Esophagus mucosa (tissue), 1 donor: ENCODE measurements around the gene RAG1. TPM values are rescaled to one million over a fixed set of nuclear protein-coding genes. Genes with fewer than 3 reads are reported as not detected.

Source experiments
- ATAC-seq: fragments of 200-7000 bp; cut with Tn5 transposase; one replicate; pipeline ENCODE4 v1.9.1; 2020
- total RNA-seq: library from RNA; stranded (reverse); gene quantifications from one replicate; pipeline ENCODE4 v1.2.4, GENCODE V29; 2023
- donor health status: DM: yes; HTN: yes; CAD: no.

The RAG1 gene
- total RNA-seq, 1 donor from 2014 or later: 0.12 TPM

- no peak for ATAC-seq
Observed at GRCh38 chr11:36591433-36591832, 23.6 kb downstream of the RAG1 start.

- peak; percentile 98 for ATAC-seq
Observed at GRCh38 chr11:36594316-36594989, 26.6 kb downstream of the RAG1 start, which contains the start of gene IFTAP. IFTAP (plus strand) TSS chr11:36594502; CDS start chr11:36610104, 15,602 bp downstream.

- no peak for ATAC-seq
Observed at GRCh38 chr11:36596880-36597279, 29.1 kb downstream of the RAG1 start.

DNA sequence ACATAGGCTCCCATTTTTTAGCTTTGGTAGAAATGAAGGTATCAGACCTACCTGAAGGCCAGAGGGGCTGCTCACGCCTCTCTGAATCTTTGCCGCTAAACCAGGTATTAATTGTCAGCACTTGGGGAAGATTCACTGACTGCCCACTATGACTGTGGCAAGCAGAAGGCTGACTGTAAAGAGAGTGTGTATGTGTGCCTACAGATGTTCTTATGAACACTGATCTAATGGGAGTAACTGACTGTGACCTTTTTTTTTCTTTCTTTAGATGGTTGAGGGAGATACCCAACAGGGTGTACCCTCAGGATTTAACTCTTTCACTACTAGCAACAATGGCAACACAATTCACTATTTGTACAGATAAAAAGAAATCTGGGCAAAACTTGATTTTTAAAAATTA lies 30.2 kb downstream of the RAG1 start, which contains the start of gene RAG2:
RAG2 (minus strand) TSS at position 186 of the 400 bp plus-strand sequence. CDS start 4,068 bp downstream, outside the sequence.
- ATAC-seq: no peak

DNA sequence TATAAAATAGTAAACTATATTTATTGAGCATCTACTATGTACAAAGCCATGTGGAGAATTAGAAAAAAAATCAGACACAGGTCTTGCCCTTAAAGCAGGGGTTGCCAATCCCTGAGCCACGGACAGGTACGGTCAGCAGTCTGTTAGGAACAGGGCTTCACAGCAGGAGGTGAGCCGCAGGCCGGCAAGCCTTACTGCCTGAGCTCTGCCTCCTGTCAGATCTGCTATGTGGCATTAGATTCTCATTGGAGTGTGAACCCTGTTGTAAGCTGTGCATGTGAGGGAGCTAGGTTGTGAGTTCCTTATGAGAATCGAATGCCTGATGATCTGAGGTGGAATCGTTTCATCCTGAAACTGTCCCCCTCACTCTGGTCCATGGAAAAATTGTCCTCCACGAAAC lies 32.4 kb downstream of the RAG1 start:
- ATAC-seq: no peak

GRCh38 chr11:36601155-36601554 lies 33.3 kb downstream of the RAG1 start:
- no peak for ATAC-seq

- ATAC-seq: no peak
Observed at GRCh38 chr11:36602135-36602534, 34.3 kb downstream of the RAG1 start.

DNA sequence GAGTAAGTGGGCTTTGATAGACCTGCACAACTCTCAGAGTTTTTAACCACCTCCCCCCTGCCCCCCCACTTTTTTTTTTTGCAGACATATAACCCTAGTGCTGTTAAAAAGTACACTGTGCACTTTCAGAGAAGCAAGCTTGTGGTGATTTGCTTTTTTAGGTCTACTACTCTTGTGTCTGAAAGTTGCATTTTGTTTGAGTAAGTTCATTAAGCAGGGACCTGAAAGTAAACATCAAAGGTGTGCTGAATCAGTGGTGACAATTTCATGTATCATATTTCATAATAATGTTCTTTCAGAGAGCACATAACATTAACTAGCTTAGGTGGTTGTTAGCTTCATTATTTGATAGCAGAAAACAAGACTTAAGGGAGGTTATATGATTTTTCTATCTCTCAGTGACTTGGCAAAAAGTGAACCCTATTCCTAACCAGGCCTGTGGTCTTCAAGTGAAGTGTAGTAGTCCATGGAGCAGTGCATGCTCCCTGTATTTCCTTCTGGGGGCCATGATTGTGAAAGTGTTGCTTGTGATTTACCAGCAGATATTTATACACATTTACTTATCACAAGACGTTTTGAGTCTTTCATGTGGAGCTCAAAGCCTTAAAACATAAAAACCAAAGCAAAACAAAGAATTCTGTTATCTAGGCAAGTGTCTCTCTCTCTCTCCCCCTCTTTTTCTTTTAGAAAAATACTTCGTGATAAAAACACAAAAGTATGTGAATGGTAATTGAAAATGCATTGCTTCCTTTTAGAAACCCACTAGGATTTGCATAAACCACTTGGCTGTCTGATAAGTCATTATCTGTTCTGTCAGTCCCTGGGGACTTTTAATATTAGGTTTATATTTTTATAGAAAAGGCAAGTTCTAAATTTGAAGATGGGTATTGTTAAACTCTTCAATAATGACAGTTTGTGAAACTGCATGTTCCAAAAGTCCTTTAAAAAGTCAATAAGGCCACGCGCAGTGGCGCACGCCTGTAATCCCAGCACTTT lies 37.7 kb downstream of the RAG1 start:
- no peak for ATAC-seq

DNA sequence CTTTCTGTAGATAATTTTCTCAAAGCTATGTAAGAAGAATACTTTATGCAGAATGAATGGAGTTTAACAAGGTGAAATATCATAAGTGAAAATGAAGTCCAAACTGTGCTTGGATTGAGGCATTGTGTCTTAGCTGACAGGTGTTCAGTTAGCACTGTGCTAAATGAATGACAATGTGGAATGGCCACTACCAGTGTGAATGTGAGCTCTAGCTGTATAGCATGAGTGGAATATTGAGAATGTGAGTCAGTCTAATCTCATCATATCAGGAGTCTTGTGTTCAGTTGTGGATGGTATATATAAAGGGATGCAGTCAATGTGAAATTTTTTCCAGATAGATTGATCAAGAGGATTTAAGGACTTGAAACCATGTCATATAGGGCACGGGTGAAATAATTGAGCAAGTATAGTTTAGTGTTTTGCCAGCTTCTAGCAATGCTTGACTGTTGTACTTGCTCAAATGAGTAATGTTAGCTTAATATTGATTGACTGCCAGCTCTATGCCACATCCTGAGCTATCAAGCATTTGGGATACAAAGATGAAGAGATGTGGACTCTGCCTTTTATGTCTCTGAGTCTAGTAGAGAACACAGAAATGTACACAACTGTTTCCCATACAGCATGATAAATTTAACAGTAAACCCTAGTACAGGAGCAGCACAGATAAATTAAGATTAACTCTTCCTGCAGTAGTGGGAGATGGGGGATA lies 40.8 kb downstream of the RAG1 start:
- ATAC-seq: no peak

GRCh38 chr11:36609383-36609782 lies 41.6 kb downstream of the RAG1 start:
- ATAC-seq: no peak

DNA sequence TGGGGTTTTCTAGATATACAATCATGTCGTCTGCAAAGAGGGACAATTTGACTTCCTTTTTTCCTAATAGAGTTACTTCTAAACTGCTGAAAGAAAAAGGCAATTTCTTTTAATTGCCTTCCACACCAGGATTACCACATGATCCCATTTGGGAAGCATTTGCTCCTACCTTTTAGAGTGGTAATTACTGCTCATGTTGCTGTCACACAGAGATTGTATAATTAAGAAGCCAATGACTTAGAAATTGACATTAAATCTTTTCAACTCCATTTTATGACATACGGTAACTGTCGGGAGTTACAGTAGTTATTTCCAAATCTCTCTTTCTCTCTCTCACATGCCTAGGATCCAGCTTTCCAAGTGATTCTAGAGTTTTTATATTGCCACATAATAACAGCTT lies 48.0 kb downstream of the RAG1 start:
- no peak for ATAC-seq

DNA sequence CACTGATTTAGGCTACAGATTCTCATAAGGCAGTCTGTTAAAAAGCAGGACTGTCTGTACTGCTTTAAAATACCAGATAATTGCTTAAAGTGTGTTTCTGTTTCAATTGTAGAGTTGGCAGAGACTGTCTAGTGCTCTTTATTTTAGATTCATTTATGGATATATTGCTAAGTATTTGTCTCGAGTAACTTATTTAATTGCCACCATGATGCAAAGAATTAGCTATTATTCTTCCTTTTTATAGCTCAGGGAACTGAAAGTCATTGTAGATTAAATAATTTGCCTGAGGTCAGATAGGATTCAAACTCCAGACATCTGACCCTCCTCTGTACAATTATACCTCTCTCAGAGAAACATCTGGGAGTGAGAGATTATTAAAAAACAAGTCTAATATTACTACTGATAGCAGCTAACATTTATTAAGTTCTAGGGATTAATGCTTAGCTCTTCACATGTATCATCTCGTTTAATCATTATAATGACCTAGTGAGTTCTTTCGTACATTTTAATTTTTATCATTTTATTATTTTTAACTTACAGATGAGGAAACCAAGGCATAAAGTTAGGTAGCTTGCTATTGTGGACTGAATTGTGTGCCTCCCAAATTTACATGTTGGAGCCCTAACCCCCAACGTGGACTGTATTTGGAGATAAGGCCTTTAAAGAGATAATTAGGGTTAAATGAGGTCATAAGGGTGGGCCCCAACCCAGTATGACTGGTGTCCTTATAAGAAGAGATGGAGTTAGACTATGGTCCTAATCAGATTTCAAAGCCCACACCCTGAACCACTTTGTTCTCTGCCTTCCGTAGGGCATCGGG lies 49.9 kb downstream of the RAG1 start:
- no peak for ATAC-seq

DNA sequence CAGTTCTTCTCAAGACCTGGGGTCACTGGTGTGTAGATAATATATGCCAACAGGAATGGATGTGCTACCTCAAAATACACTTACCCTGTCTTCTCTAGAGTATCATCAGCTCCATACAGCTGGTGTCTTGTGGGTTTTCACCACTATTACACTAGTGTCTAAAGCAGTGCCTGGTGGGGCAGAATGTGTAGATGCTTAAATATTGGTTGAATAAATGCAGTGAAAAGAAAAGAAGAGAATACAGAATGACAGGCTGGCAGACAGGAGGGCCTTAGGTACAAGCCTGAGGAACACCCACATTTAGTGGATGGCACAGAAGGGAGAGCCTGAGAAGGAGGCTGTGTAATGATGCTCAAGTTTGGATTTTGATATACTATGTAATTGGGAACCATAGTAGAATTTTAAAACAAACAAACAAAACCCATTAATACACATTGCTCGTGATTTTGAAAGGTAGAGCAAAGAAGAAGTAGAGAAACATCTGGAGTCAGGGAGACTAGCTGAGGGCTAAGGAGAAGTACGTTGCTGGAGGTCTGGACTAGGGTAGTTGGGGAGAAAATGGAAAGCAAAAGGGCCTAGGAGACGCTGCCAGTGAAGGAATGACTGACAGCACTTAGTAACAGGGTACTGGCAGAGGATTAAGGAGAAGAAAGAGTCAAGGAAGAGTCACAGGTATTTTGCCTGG lies 50.7 kb downstream of the RAG1 start:
- no peak for ATAC-seq

DNA sequence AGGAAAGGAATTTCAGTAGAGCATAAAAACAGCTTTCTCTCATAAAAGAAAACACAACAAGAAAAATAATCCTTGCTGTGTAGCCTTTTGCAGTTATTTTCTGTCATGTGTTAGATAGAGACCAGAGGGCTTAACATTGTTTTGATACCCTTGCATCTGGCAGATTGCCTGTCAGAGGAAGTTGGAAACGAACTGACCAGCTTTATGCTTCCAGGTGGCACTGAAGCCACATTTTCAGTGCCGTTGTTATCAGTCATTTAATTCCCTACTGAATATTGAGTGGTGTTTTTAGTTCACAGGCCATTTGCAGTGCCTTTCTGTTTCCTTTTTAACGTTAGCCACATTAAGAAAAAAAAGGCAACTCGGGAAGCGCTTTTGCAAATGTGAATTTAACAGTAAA lies 51.7 kb downstream of the RAG1 start:
- no peak for ATAC-seq

- ATAC-seq: no peak
Observed at GRCh38 chr11:36620246-36620645, 52.4 kb downstream of the RAG1 start.

DNA sequence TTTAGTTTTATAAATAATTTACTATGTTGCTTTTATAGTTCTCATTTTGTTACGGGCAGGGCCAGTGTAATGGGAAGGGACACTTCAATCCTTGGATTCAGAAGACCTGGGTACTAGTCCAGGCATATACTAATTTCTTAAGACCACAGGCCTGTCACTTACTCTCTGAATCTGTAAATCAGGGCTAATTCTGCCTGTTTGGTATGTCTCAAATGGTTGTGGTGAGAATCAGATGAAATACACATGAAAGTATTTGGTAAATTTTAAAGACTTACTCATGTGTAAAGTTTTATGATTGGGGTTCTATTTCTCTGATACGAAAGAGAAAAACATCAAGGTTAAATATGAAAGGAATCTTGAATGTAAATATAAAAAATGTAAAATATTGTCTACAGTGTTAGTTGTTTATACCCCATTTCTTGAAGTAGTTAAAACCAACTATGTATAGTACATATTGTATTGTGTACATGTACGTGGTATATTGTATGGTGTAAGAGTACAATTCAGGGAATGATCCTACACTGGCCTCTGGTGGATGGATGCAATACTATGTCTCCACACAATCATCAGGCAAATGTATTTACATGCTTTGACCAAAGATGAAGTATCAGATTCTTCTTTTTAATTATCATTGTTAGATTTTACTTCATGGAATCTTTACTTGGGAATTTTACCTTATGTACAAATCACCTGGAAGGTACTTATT lies 54.8 kb downstream of the RAG1 start:
- ATAC-seq: no peak

DNA sequence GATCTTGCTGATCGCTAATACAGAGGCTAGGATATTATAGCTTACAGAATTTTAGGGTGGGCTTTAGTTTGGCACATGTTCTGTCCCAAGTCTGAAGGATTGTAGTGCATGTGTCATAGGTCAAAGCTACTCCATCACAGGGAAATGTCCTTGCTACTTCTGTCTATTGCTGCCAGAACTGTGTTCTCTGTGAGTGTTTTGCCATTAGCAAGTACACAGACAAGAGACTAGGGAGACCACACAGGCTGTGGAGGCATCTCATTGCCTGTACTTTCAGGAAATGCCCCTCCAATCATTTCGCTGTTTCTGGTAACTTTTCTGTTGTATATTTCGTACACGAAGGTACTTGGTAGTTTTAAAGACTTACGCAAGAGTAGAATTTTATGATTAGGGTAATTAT lies 55.7 kb downstream of the RAG1 start:
- no peak for ATAC-seq

DNA sequence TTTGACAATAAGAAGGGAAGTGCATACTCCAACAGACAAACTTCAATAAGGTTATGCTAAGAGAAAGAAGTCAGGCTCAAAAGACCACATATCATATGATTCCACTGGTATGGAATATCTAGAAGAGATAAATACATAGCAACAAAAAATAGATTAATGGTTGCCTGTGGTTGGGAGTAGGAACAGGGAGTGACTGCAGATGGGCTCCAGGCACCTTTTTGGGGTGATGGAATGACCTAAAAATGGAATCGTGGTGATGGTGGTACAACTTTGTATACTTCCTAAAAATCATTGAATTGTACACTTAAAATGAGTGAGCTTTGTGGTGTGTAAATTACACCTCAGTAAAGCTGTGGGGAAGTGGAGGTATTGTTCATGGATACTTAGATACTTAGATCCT lies 59.2 kb downstream of the RAG1 start:
- ATAC-seq: no peak

DNA sequence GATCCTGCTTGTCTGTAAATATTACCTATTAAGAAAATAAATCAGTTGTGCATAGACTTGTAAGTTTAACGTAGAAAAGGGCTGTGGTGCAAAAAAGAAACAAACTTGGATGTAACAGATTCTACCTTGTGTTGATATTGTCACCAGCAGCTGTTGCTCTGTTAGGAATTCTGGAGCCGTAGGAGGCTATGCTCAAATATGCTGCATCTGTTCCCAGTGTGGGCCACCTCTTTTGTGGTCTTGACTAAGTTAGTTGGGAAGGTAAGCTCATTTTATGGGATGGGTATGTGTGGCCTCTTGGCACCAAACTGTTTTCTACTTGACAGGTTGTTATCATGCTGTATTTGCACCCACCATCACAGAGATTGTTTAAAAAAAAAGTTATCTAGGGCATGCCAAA lies 59.7 kb downstream of the RAG1 start:
- ATAC-seq: no peak

- ATAC-seq: no peak
Observed at GRCh38 chr11:36628141-36628540, 60.3 kb downstream of the RAG1 start.

DNA sequence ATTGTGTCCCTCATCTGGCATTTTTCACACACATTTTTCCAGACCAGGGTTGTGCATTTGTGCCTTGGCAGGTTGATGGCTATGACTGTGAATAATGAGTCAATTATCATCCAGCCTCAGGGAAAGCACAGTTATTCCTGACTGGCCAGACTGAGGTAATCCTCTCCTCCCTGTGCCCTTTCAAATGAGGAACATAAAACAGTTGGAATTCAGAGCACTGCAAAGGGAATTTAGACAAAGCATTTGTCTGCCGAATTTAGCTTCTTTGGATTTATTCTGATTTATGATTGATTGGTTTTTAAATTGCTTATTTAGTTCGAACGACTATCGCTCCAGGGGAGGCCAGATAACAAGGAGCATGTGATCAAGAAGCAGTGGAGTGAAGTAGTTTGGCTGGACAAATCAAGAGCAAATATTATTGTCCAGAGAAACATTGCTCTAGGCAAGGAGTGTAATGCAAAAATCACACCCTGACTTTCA lies 61.0 kb downstream of the RAG1 start:
- no peak for ATAC-seq
